Activated CD8-positive, alpha-beta memory T cell treated with anti-CD3 and anti-CD28 coated beads, Interleukin-2, amount 50 U/mL, for 1 hour (primary cell): ENCODE results near the gene MOCOS.

ENCODE experiments used
- DNase-seq: peaks from one replicate; pipeline ENCODE4 v3.0.0-alpha.2; 2020; ENCODE audit errors: extremely low read depth

The MOCOS gene

GRCh38 chr18:36179562-36180355, 7.5 kb upstream of the MOCOS start:
- DNase-seq = no peak

GRCh38 chr18:36181441-36181840, 5.9 kb upstream of the MOCOS start:
- DNase-seq = no peak

GRCh38 chr18:36181898-36182506, 5.3 kb upstream of the MOCOS start:
- no peak for DNase-seq

- no peak for DNase-seq
Observed at GRCh38 chr18:36183033-36183432, 4.3 kb upstream of the MOCOS start.

DNA sequence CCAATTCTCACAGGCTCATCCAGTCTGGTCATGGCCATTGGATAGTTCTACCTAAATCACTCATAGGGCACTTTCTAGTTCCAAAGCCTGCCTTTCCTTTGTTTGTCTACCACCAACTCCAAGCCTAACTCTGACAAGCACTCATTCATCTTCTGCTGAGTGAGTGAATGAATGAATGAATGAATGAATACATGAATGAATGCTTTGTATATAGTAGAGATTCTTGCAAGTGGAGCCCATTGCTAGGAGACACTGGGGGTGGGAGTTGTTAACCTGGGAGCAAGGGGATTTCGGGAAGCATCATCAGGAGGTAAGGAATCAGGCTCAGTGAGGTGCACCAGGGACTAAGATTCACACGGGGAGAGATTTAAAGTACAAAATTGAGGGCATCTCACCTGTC, 3.3 kb upstream of the MOCOS start:
- DNase-seq = no peak

DNA sequence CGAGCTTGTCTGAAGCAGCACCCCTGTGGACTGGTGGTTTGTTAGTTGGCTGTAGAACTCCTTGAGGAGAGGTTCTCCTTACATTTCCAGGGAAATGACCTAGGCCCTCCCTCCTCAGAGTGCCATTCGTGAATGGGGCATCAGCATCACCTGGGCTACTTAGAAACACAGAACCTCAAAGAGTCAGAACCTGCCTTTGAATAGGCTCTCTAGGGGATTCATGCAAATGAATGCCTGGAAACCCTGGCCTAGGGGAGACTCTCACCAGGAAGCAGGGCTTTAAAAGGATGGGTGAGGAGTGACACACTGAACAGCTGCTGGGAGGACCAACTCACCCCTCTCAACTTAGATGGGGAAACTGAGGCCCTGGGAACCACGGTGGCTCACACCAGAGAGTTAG, 2.1 kb upstream of the MOCOS start:
- no peak for DNase-seq

DNA sequence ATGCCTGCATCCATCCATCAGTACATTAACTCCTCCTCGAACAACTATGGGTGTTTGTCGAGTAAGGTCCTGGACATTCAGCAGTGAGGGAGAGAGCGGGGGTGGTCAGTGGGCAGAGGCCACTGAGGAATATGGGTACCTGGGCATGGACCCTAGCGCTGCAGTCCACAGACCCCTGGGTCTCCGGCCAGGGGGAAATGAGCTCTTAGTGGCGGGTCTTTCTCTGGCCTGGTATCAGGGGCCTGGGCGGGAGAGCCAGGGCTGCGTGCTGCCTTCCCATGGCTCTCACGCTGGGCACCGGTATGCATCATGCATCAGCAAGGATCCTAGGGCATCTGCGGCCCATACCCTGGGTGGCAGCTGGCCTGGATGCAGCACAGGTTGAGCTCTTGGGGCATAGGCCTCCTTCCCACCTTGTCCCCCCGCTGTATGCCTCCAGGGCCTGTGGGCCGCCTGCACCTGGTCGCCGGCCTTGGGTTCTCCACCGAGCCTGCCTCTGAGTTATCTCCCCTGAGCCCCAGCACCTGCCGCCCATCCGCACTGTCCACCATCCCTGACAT, 1.3 kb upstream of the MOCOS start:
- no peak for DNase-seq

GRCh38 chr18:36186461-36187192, 670 bp upstream of the MOCOS start:
- no peak for DNase-seq

GRCh38 chr18:36187826-36188721, 777 bp downstream of the MOCOS start:
- no peak for DNase-seq

DNA sequence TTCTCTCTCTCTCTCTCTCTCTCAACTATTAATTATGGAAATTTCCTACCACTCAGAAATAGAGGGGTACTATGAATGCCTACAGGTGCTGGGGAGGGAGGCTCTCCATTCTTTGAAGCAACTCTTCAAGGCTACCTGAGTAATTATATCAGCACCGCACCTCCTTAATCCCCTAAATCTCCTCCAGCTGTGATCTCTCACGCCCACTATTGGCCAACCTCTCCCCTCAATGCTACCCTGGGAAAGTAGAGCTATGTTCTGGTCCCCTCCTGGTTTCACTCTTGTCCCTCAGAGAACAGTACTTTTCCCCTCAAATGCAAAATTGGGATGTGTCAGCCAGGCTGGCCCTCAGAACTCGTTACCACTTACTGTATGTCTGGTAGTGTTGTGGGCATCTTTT, 1.6 kb downstream of the MOCOS start:
- no peak for DNase-seq

GRCh38 chr18:36189486-36189885, 2.2 kb downstream of the MOCOS start:
- no peak for DNase-seq

DNA sequence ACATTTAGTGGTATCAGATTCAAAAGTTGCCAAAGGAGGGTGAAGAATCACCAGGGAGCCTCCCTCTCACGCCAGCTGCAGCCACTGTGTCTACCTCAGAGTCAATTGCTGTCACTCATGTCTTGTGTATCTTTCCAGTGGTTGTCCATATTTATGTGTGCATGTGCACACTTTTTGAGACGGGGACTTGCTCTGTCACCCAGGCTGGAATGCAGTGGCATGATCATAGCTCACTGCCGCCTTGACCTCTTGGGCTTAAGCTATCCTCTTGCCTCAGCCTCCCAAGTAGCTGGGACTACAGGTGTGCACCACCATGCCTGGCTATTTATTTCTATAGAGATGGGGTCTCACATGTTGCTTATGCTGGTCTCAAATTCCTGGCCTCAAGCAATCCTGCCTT, 4.0 kb downstream of the MOCOS start:
- DNase-seq = no peak

GRCh38 chr18:36191711-36192110, 4.4 kb downstream of the MOCOS start:
- DNase-seq = no peak

GRCh38 chr18:36194600-36195315, 7.5 kb downstream of the MOCOS start:
- DNase-seq = no peak

DNA sequence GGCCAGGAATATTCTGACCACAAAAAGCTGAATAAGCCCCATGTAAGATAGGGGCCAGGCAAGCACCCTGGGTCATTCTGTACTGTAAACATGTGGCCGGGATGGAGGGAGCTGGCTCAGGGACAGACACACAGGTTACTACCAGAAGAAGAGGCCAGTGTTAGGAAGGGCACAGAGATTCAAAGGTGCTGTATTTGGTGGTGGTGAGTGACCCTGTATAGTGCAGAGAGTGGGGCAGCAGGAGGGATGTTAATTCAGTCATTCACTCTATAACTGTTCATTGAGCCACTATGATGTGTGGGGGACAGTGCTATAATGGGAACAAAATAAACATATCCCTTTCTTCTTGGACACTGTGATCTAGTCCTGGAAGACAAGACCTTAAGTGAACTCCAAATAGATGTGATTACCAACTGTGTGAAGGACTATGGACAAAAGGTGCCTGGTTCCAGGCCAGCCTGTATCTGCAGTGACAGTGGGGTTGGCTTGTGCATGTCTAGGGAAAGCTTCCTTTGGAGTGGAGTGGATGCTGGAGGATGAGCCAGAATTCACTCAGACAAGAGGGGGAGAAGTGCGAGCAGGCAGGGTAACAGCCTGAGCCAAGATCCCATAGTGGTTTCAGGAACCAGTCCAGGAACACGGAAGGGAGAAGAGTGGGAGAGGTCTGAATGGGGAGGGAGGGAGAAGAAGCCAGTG, 8.3 kb downstream of the MOCOS start:
- no peak for DNase-seq

DNA sequence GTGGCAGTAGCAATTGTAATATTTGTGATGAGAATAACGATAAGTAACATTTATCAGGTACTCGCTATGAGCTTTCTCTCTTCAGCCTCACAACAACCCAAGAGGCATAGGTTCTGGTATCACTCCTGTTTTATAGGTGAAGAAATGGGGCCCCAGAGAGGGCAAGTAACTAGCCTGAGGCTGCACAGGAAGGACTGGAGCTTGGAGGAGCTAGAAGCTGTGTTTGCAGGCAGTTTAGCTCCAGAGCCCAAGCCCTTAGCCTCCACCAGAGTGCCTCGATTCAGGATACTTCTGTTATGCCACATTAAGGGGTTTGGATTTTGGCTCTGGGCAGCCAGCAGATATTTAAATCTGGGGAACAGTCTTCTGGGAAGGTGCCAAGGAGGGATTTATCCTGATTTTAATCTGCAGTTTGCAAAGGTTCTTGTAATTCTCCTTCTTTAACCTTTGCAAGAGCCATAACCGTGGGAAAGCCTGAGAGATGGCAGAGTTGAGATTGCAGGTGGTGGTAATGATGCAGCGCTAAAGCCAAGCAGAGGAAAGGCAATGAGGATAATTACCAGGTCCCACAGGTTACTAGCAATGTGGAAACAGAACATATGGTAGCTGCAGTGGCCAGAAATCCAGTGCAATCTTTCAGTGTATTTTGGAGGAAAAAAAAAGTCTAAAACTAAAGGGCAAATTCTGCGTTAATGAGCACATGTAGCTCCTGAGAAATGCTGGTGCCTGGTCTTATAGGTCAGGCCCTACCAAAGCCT, 9.1 kb downstream of the MOCOS start:
- DNase-seq = no peak

DNA sequence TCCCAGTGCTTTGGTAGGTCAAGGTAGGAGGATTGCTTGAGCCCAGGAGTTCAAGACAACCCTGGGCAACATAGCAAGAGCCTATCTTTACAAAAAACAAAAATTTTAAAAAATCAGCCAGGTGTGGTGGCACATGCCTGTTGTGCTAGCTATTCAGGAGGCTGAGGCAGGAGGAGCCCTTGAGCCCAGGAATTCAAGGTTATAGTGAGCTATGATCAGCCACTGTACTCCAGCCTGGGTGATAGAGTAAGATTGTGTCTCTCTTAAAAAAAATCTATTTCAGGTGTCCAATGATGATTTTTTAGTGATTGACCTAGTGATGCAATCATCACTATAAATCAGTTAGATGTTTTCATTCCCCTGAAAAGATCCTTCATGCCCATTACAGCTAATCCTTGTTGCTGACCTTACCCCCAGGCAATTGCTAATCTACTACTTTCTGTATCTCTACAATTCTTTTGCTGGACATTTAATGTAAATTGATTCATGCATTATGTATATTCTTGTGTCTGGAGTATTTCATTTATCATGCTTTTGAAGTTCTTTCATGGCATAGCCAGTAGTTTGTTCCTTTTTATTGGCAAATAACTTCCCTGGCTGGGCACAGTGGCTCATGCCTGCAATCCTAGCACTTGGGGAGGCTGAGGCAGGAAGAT, 10.3 kb downstream of the MOCOS start:
- no peak for DNase-seq

DNA sequence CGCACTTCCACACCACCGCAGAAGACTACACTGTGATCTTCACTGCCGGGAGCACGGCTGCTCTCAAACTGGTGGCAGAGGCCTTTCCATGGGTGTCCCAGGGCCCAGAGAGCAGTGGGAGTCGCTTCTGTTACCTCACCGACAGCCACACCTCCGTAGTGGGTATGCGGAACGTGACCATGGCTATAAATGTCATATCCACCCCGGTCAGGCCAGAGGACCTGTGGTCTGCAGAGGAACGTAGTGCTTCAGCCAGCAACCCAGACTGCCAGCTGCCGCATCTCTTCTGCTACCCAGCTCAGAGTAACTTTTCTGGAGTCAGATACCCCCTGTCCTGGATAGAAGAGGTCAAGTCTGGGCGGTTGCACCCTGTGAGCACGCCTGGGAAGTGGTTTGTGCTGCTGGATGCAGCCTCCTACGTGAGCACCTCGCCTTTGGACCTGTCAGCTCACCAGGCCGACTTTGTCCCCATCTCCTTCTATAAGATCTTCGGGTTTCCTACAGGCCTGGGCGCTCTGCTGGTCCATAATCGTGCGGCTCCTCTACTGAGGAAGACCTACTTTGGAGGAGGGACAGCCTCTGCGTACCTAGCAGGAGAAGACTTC, 12.5 kb downstream of the MOCOS start:
- DNase-seq = no peak

DNA sequence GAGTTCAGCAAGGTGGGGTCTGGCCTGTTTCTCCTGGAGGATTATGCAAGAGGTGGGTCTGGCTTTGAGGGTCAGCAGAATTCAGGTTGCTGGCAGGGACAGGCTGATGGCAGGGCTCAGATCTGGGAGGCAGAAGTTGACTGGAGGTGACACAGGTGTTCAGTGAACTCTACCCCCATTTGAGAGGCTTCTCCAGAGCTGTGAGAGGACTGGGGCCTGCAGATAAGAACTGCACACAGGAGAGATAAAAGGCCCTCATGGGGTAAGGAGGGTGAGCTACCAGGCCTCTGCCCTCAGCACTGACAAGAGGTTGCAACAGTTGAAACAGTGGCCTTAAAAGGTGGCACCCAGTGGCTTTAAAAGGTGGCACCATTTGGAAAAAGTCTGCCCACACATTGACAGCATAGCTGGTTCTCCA, 13.1 kb downstream of the MOCOS start:
- DNase-seq = no peak
